Measurements from ENCODE around the gene GSS.

DNA sequence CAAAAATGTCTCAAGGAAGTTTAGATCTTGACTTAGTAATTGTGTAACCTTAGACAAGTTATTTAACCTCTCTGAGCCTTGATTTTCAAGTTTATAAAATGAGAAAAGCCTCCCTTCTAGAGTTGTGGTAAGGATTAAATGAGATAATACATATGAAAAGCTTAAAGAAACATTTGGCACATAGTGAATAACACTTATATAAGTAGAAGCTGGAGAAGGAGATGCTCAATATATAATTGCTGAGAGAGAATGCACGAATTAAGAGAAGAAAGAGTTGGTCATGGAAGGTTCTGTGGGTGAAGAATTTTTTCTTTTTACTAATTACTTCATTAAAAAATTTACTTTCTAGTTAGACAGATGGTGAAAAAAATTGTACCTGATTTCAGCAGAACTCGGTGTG is 73.9 kb downstream of the GSS start:
- TF ChIP-seq, protein P1, sequence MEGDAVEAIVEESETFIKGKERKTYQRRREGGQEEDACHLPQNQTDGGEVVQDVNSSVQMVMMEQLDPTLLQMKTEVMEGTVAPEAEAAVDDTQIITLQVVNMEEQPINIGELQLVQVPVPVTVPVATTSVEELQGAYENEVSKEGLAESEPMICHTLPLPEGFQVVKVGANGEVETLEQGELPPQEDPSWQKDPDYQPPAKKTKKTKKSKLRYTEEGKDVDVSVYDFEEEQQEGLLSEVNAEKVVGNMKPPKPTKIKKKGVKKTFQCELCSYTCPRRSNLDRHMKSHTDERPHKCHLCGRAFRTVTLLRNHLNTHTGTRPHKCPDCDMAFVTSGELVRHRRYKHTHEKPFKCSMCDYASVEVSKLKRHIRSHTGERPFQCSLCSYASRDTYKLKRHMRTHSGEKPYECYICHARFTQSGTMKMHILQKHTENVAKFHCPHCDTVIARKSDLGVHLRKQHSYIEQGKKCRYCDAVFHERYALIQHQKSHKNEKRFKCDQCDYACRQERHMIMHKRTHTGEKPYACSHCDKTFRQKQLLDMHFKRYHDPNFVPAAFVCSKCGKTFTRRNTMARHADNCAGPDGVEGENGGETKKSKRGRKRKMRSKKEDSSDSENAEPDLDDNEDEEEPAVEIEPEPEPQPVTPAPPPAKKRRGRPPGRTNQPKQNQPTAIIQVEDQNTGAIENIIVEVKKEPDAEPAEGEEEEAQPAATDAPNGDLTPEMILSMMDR (IDR thresholded peaks at IDR 0.05): no peak
- TF ChIP-seq POLR2A (IDR thresholded peaks at IDR 0.05): no peak

All from testis (tissue), 2 donors.